HG03064 (cell line): ENCODE data around the gene RASD1.
"Not testable (repeated sequence)": the region's sequence is repeated elsewhere in the genome, so short reads cannot be mapped to it uniquely, and the experiment has no call there.

Source experiments
- ATAC-seq: cut with Tn5 transposase; IDR thresholded peaks from one replicate; pipeline ENCODE4 v1.9.1; 2021; ENCODE audit warnings: low read depth; ENCODE audit not compliant: unreplicated experiment

The RASD1 gene

DNA sequence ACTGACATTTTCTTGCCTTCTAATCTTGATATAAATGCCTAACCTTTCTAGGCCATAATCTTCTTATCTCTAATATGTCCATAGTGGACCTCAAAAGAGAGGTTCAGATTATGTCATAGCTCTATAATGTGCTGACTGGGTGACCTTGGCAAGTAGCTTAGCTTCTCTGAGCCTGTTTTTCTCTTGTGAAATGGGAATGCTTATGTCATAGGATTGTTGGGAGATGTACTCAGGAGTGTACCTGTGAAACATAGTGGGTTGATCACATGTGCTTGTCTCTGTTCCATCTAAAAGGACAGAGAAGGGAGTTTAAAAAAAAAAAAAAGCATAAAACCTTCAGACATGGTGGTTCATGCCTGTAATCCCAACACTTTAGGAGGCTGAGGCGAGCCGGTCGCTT, 17.0 kb downstream of the RASD1 start:
- no peak for ATAC-seq

DNA sequence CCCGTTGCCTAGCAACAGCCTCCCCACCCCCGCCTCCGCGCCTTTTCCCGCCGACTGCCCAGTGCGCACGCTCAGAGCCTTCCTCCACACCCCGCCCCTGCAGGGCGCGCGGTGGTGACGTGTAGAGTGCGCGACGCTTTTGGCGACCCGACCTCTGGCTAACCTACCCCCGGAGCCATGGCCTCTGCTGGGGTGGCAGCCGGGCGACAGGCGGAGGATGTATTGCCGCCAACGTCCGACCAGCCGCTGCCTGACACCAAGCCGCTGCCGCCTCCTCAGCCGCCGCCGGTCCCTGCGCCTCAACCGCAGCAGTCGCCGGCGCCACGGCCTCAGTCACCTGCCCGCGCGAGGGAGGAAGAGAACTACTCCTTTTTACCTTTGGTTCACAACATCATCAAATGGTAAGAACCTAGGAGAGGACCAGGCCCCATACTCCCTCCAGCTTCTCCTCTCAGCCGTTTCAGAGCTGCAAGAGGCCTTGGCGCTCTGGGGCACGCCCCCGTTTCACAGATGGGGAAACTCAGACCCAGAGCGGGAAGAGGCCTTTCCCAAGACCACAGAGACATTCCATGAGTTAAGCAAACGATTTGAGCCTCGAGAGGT, 19.2 kb downstream of the RASD1 start, which contains the start of gene MED9:
Gene MED9 (plus strand): TSS at position 136 of the 603 bp plus-strand sequence. CDS start 42 bp downstream, at position 178.
- peak; percentile 70 for ATAC-seq

DNA sequence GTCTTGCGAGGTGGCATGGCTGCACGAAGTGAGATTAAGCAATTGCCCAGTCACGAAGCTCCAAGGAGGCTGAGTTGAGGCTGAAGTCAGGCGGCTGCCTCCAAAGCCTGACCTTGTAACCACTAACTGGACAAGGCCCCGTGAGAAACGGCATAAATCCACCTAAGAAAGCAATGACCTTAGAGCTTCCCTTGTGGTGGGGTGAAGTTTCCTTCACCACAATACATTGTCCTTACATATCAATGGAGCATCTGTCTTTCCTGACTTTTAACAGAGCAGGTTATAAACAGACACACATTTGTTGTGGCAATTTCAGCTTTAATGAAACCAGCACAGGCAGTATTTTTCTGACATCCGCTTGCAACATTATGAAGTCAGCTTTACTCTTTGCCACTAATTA, 21.9 kb downstream of the RASD1 start:
- no peak for ATAC-seq

DNA sequence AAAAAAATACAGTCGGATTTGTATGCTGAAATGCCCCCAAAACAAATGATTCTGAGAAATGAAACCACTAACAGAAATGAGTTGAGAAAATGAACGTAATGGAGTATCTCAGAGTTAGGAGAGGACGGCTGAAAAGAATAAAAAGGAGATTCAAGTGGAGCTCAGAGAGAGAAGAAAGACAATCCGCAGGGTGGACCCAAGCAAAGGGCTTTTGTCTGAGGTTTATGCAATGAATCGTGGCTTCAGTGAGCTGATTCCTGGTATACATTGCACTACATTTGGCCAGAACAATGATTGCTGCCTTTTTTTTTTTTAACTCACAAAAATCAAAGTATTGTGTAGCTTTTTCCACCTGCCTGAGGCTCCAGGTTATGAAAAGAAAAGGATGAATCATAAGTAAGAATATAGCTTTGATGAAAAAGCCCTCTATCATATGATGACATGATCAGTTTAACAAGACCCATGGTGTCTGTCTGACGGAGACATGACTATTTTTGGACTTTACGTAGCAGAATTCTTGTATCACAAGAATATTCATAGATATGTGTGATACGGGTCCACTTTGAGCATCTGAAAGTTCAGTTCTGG, 23.8 kb downstream of the RASD1 start:
- no peak for ATAC-seq

DNA sequence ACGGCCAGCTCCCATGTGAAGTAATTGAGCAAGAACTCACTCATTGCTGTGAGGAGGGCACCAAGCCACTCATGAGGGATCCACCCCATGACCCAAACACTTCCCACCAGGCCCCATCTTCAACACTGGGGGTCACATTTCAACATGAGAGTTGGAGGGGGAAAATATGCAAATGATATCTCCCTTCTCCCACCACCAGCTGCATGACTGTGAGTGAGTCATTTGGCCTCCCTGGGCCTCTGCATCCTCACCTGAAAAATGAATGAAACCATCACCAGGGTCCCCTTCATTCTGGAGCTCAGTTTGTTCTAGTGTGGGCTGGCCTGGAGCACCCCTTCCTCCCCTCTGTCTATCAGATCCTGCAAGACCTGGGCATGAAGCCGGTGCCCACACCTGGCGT, 26.2 kb downstream of the RASD1 start:
- ATAC-seq = no peak

DNA sequence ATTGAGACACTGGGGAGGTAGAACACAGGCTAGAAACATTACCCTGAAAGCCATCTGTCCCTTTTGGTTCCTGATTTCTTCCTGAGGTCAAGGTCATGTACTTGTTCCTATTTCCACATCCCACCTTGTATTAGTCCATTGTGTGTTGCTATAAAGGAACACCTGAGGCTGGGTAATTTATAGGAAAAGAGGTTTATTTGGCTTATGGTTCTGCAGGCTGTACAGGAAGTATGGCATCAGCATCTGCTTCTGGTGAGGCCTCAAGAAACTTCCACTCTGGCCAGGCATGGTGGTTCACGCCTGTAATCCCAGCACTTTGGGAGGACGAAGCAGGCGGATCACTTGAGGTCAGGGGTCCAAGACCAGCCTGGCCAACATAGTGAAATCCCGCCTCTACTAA, 26.8 kb downstream of the RASD1 start:
- no peak for ATAC-seq

DNA sequence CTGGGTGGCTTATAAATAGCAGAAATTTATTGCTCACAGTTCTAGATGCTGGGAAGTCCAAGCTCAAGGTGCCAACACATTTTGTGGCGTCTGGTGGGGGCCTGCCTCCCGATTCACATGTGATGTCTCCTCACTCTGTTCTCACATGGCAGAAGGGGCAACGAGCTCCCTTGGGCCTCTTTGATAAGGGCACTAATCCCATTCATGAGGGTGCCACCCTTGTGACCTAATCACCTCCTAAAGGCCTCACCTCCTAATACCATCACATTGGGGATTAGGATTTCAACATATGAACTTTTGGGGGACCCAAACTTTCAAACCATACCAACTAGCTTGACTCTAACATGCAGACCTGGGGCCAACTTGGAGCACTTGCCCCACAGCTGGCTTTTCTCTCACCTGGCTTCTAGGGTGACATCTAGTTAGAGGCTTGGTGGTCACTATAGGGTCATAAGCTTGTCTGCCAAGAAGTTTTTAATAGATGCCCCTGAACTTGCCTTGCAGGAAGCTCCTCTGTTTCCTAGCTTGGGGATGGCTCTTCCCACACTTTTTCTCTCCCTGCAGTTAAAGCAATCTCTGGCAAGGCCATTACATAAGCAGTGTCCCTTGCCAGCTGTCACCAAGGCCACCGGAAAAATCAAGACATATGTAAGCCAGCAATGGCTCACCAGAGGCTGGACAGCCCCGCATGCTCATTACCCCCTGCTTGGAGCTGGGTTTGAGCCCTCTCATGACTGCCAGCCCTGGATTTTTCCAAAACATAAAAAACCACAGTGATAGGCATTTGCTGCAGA, 27.8 kb downstream of the RASD1 start:
- no peak for ATAC-seq

DNA sequence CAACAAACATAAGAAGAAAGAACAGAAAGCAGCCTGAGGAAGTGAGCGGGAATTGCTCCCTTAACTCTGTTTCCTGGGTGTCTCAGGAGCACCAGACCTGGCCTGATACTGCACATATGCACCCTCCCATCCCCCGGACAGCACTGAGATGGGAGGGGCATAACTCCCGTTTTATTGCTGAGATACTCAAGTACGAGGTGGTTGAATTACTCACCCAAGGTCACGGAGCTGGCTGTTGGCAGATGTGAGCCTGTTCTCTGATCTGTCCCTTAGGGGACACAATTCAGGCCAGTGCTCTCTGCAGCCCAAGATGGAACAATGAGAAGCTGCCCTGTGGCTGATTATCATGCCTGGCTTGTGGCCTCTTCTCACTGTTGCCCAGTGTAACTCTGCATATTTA, 28.5 kb downstream of the RASD1 start:
- no peak for ATAC-seq

DNA sequence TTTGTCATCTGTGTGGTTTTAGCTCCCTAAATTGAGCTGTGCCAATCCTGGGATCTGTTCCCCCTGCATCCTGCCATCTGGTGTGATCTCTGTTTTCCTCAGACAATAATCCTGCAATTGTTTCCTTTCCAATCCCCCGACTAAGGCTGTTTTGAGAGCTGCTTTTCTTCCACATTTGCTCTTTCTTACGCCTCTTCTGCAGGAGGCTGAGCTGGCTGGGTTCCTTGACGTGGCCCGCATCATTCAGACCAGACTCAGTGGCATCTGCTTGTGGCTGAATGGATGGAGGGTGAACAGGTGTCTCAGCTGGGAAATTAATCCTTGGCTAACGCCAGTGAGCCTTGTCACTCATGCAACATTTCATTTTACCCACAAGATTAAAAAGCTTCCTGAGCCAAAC, 29.2 kb downstream of the RASD1 start:
- no peak for ATAC-seq

DNA sequence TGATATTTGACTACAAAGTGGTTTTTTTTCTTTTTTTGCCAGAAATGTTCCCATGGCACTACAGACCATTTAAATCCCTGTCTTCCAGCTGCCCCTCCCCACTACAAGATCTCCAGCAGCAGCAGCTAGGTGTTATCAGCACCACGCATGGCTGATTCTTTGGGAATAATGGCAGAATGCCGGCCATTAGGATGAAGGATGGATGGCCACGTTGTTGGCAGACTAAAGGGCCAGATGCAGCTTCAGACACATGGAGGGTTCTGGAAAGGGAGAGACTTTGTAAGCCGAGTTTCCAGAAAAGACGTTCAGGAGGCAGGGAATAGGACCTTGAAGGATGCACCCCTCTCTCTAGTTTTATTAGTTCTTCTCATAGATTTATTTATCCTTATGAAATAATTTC, 29.7 kb downstream of the RASD1 start:
- ATAC-seq = no peak

DNA sequence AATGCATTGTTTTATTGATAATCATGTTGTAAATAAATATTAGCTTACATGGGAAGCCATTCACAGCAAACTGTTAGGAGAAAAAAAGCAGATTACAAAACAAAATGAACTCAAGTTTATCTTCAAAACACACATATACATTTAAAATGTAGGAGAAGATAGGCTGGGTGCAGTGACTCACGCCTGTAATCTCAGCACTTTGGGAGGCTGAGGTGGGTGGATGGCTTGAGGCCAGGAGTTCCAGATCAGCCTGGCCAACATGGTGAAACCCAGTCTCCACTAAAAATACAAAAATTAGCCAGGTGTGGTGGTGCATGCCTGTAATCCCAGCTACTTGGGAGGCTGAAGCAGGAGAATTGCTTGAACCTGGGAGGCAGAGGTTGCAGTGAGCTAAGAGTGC, 30.3 kb downstream of the RASD1 start:
- ATAC-seq = not testable (repeated sequence)

DNA sequence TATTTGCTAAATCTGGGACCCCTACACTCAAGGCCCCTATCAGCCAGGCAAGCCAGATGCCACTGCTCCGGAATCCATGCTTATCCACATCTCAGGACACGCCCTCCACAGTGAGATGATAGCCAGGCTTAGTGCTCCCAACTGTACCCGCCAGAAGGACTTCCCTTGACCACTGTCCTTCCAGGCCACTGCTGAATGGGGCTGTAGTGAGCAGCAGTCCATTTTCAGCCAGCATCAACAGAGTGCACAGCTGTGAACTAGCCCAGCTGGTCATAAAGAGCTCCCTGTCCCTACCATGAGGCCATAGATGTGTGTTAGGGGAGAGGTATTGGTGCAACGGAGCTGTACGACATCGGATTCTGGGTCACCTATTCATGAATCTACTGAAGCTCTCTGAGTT, 32.4 kb downstream of the RASD1 start:
- ATAC-seq = no peak

DNA sequence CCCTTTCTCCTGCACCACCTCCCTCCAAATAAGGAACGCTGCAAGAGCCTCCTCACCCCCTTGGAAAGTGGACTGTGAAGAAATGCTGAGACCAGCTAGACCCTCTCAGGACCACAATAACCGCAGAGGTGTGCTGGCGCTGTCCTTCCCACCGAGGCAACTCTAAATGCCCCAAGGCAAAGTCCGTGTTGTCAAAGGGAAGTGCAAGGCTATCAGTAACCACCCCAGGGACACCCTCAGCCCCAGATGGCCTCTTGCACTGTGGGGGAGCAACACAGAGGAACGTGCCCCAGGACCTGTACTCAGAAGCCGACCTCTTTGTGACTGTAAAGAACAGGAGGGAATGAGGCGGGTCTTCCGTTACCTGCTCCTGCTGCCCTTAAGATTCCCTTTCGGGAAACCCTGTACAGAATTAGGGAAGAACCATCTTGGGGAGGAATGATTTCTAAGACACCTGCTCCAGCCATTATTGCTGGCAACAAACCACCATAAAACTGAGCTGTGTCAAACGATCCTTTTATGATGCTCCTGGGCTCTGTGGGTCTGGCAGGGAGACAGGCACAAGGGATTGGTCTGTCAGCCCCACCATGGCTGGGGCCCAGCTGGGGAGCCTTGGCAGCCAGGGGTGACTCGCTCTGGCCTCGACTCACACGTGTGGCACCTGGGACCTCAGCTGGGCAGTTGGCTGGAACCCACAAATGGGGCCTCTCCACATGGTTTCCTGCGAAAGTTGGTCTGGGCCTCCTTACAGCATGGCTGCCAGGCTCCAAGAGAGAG, 34.0 kb downstream of the RASD1 start:
- ATAC-seq = no peak

DNA sequence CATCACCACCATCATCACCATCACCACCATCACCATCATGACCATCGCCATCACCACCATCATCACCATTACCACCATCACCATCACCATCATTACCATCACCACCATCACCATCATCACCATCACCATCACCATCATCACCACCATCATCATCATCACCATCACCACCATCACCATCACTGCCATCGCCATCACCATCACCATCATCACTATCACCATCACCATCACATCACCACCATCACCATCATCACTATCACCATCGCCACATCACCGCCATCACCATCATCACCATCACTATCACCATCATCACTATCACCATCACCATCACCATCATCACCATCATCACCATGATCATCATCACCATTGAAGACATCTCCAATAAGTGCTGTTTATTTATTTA, 36.2 kb downstream of the RASD1 start:
- ATAC-seq = no peak

DNA sequence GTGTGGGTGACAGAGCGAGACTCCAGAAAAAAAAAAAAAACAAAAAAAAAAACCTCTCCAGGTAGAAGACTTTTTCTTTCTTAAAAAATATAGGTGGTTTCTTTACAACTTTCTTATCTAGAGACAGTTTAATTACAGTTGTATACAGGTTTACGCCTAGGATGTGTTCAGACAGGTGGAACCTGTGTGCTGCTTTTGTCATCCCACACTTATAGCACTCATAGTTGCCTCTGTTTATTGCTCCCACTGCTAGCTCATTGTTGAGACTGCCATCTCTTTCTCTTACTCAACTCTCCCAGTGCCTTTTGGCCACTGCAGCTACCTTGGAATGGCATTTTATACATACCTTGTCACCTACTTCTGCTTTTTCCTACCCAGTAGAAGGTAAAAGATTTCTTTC, 38.5 kb downstream of the RASD1 start:
- no peak for ATAC-seq

DNA sequence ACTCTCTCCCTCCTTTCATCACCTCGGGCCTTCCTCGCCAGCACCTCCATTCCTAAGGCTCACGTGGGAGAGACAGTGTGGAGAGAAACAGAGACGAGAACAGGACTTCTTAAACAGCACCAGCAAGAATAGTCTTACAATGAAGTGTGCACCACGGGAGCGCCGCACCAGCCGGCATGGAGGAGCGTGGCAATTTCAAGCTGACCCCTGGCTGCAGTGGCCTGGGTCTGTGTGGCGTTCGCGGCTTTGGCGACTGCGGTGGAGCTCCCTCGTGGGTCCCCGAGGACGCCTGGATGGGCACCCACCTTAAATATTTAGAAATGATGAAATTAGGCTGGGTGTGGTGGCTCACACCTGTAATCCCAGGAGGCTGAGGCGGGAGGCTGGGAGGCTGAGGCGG, 39.9 kb downstream of the RASD1 start:
- ATAC-seq = no peak

DNA sequence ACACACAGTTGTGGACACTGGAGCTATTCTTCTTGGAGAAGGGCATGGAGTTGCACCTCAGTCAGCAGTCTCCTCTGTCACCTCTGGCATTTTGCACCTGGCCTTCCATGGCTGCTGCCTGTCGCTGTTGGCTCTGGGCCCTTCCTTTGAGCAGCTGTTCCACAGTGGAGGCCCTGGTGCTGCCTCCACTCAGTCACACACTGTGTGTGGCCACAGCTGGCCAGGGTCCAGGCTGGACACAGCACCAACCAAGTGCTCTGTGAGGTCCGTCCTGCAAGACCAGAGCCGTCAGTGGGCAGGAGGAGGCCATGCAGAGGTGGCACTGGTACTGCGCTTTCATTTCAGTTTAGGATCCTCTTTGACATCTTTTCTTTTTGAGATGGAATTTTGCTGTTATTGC, 41.0 kb downstream of the RASD1 start:
- ATAC-seq = no peak

DNA sequence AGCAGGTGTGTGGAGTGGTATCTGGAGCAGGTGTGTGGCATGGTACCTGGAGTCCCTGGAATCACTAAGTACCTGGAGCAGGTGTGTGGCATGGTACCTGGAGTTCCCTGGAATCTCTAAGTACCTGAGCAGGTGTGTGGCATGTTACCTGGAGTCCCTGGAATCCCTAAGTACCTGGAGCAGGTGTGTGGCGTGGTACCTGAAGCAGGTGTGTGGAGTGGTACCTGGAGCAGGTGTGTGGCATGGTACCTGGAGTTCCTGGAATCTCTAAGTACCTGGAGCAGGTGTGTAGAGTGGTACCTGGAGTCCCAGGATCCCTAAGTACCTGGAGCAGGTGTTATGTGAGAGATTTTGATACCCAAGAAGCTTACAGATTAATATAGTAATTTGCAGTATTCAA, 41.5 kb downstream of the RASD1 start:
- not testable (repeated sequence) for ATAC-seq

DNA sequence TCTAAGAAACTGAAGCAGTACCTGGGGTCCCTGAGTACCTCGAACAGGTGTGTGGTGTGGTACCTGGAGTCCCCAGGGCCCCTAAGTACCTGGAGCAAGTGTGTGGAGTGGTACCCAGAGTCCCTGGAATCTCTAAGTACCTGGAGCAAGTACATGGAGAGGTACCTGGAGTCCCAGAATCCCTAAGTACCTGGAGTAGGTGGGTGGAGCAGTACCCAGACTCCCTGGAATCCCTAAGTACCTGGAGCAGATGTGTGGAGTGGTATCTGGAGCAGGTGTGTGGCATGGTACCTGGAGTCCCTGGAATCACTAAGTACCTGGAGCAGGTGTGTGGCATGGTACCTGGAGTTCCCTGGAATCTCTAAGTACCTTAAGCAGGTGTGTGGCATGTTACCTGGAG, 41.9 kb downstream of the RASD1 start:
- ATAC-seq = no peak

DNA sequence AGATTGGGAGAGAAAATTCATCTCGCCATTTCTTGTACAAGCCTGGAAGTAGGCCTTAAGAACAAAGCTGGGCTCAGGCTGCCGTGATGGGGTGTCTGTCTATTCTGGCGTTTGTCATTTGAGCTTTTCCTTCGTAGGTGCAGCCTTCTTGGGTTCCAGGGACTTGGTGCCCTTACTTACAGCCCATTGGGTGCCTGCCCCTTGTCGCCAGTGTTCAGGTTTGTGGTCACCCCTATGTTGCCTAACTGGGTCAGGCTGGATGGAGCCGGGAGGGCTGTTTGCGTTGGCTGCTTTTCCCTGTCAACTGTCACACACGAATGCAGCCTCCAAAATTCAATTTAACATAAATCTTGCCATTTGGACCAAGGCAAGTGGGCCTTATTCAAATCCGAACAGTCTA, 43.1 kb downstream of the RASD1 start:
- no peak for ATAC-seq

DNA sequence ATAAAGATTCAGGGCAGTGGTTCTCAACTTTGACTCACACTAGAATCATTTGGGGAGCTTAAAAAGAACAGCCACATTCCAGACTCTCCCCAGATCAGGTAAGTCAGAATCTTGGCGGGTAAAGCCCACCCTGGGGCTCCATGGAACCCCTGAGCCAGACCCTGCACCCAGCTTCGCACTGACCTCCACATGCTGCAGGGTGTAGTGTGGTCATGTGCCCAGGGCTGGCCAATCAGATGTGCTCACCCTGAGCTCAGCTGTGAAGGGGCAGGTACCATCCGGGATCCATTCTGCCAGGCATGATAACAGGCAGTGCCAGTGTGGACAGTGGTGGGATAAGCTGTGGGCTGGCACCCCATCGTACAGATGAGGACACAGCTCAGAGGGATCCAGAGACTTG, 47.5 kb downstream of the RASD1 start:
- ATAC-seq = no peak
